ENCODE measurements around the gene ZNF684.

The ZNF684 gene

DNA sequence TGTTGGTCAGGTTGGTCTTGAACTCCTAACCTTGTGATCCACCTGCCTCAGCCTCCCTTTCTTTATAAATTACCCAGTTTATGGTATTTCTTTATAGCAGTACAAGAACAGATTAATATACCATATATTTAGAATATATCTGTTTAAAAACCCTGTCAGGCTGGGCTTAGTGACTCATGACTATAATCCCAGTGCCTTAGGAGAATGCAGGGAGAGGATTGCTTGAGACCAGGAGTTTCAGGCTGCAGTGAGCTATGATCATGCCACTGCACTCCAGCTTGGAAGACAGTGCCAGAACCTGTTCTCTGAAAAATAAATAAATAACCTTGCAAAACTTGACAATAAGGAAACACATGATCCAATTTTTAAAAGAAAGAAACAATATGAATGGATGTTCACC, 43.9 kb downstream of the ZNF684 start:
- no peak for DNase-seq

GRCh38 chr1:40582116-40582515, 50.7 kb downstream of the ZNF684 start:
- DNase-seq, result no peak

DNA sequence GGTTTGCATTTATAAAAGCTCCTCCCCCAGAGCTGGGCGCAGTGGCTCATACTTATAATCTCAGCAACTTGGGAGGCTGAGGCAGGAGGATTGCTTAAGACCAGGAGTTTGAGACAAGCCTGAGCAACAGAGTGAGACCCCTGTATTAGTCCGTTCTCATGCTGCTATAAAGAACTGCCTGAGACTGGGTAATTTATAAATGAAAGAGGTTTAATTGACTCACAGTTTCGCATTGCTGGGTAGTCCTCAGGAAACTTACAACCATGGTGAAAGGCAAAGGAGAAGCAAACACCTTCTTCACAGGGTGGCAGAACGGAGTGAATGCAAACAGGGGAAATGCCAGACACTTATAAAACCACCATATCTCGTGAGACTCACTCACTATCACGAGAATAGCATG, 52.5 kb downstream of the ZNF684 start:
- no peak for DNase-seq

GRCh38 chr1:40588586-40588985, 57.1 kb downstream of the ZNF684 start:
- DNase-seq, result no peak

DNA sequence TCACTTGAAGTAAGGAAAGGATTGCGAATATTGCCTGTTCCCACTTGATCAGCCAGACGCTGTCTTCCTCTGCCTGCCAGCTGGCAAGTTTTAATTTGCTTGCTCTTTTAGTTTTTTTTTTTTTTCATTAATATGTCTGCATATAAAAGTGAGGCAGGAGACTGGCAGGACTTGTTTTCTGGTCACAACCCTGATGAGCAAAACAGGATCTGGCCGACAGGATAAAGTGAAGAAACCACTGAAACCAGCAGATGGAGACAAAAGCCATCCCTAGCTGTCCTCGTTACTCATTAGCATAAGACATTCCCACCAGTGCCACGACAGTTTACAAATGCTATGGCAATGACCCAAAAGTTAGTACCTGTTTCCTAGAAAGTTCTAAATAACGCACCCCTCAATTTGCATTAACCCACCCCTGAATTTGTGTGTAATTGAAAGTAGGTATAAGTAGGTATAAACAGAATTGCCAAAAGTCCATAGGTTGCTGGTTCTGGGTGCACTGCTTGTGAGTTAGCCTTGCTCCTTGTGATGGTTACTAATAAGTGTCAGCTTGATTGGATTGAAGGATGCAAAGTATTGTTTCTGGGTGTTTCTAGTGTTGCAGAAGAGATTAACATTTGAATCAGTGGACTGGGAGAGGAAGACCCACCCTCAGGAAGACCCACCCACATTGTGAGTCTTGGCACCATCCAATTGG, 60.8 kb downstream of the ZNF684 start:
- no peak for DNase-seq

DNA sequence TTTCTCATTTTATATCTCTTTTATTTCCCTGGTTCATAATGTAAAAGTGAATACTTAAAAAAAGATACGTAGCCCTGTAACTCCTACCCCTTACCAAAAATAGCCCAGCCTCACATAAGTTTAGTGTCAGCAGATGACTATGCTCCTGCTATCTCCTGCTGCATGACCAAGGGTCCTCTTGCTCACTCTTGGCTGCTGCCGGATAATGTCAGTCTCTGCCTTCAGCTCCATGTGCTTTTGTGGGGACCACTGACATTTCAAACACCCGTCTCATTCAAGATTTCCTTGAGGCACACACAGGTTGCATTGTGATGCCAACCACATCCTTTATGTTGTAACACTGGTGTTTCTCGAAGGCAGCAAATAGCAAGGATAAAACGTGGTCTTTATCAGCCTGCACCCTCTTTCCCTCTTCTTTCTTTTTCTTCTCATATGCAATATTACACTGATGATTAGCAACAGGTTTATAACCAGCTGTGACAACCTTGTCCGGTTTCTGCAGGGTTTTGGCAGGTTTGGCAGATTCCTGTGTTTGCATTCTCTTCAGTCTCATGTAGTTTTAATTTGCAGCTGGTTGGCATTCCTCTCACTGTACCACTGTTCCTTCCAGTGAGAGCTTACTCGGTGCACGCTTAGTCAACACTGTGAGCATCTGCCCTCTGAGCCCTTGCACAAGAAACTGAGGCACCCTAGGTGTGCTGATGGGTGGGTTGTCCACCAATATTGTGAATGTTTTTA, 62.2 kb downstream of the ZNF684 start:
- no peak for DNase-seq

DNA sequence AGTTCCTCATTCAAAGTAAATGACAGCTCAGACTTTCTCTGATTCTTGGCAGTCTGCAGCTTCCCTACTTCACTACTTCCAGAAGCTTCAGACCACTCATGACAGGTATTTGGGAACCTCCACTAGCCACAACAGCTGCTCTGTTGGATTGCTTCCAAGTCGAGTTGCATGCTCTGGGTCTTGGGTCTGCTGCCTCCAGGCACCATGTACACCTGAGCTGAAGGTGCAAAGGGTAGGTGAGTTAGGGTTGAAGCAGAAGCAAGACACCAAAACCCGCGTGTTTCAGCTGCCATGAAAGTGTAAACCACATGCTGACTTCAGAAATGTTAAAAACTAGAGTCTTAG, 62.7 kb downstream of the ZNF684 start:
- DNase-seq, result no peak

GRCh38 chr1:40595623-40596022, 64.2 kb downstream of the ZNF684 start:
- DNase-seq, result no peak
